Loucy (cell line): Measurements from ENCODE around the gene EFCAB9.

Experiments used
- CTCF ChIP-seq: fragments of 200-600 bp; sonication (generic); conservative IDR thresholded peaks from 2 replicates; pipeline ENCODE4 v1.5.1; 2014; ENCODE audit warnings: mild to moderate bottlenecking, antibody characterized with exemption, low read length
- EZH2phosphoT487 ChIP-seq: fragments of 200-600 bp; IDR thresholded peaks from 2 replicates; pipeline ENCODE4 v1.6.1; 2018; ENCODE audit warnings: antibody characterized with exemption, mild to moderate bottlenecking, moderate library complexity, borderline replicate concordance

GRCh38 chr5:172209714-172210113 lies 15.7 kb downstream of the EFCAB9 start:
- TF ChIP-seq CTCF (no peak), EZH2phosphoT487 (no peak)
